Gastroesophageal sphincter (tissue), 4 donors: ENCODE measurements around the gene IFNL1. TPM values are rescaled to one million over a fixed set of nuclear protein-coding genes. Genes with fewer than 3 reads are reported as not detected.

Experiments
- ATAC-seq: fragments of 150-250 bp; one replicate; pipeline ENCODE4 v1.9.1; 2016; ENCODE audit warnings: mild to moderate bottlenecking, moderate library complexity
- H3K27ac ChIP-seq, 4 donors: fragments of 200-600 bp; sonication (generic) in 3 of 4; 1 replicate in 3 of 4; 2 replicates in 1 of 4; pipeline ENCODE4 v1.5.1; 2016 to 2019
- H3K27me3 ChIP-seq: fragments of 200-600 bp; sonication (generic); one replicate; pipeline ENCODE4 v1.5.1; 2019
- H3K36me3 ChIP-seq, 2 donors: fragments of 200-600 bp; sonication (generic); one replicate each; pipeline ENCODE4 v1.5.1; 2019; ENCODE audit warnings: control low read depth in 1 of 2
- H3K4me1 ChIP-seq, 3 donors: fragments of 200-600 bp; sonication (generic); 1 replicate in 2 of 3; 2 replicates in 1 of 3; pipeline ENCODE4 v1.5.1; 2016 to 2019; ENCODE audit warnings: control low read depth in 2 of 3
- H3K4me3 ChIP-seq, 2 donors: fragments of 200-600 bp; sonication (generic); one replicate each; pipeline ENCODE4 v1.5.1; 2019; ENCODE audit warnings: mild to moderate bottlenecking in 1 of 2, moderate library complexity in 1 of 2
- H3K9me3 ChIP-seq, 3 donors: fragments of 200-600 bp; sonication (generic); one replicate each; pipeline ENCODE4 v1.5.1; 2017 to 2019; ENCODE audit warnings: control low read depth in 2 of 3
- EP300 ChIP-seq: sonication (generic); formaldehyde crosslinking; IDR thresholded peaks from one replicate; pipeline ENCODE4 v1.6.1; 2017; ENCODE audit warnings: antibody characterized with exemption, mild to moderate bottlenecking
- POLR2A ChIP-seq, 2 donors: fragments of 450-650 bp; IDR thresholded peaks; one replicate each; pipeline ENCODE4 v1.6.1; 2017; ENCODE audit warnings: antibody characterized with exemption in 2 of 2, mild to moderate bottlenecking in 2 of 2, moderate library complexity in 1 of 2
- POLR2AphosphoS5 ChIP-seq: sonication (generic); formaldehyde crosslinking; IDR thresholded peaks from one replicate; pipeline ENCODE4 v1.6.1; 2017; ENCODE audit warnings: antibody characterized with exemption
- WGBS, 2 donors: methylation state at CpG; one replicate each; pipeline ENCODE4 v1.1.5; 2018; ENCODE audit warnings: low coverage in 1 of 2; 5-methylcytosine and 5-hydroxymethylcytosine counted together
- total RNA-seq, 4 donors: library from RNA; depleted of rRNA; stranded (reverse); fragments of >200 nt; gene quantifications; one replicate each; pipeline ENCODE4 v1.1.0, GENCODE V29; 2016
- TF ChIP-seq, protein P1 (sequence below), 4 experiments: fragments of 200-600 bp in 2 of 4; fragments of 450-650 bp in 2 of 4; sonication (generic) in 1 of 4; IDR thresholded peaks; one replicate each; pipeline ENCODE4 v1.5.1; 2017 to 2019; ENCODE audit warnings: antibody characterized with exemption in 4 of 4, mild to moderate bottlenecking in 2 of 4, moderate library complexity in 2 of 4

Gene IFNL1
- total RNA-seq, 4 donors from 2014 or later = not detected

DNA sequence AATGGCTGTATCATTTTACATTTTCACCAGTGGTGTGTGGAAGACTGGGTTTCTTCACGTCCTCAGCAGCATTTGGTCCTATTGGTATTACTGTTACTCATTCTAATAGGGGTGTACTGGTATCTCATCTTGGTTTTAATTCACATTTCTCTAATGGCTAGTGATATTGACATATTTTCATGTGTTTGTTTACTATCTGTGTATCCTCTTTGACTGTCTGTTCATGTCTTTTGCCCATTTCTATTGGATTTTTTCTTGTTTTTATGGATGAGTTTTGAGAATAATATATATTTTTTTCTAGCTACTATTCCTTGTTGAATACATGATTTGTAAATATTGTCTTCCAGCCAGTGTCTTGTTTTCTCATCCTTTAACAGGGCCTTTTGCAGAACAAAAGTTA is 14.2 kb upstream of the IFNL1 start:
- Histone ChIP-seq H3K4me1 (no peaks in the 10 kb centered on the region), H3K27me3 (peaks cover 21% of the 10 kb centered on the region), H3K36me3 (no peaks in the 10 kb centered on the region), H3K4me3 (no peak overlapping the region), H3K27ac (no peak overlapping the region), H3K9me3 (peaks cover 0 to 49% (median 0%) of the 10 kb centered on the region in 3 donors)
- no peak for ATAC-seq
- 25 to 65% methylated on average over 1 of the region's 1 CpG for WGBS, 2 donors
- TF ChIP-seq POLR2AphosphoS5 = no peak
- no peak for TF ChIP-seq POLR2A (IDR thresholded peaks at IDR 0.05)
- TF ChIP-seq, protein P1, sequence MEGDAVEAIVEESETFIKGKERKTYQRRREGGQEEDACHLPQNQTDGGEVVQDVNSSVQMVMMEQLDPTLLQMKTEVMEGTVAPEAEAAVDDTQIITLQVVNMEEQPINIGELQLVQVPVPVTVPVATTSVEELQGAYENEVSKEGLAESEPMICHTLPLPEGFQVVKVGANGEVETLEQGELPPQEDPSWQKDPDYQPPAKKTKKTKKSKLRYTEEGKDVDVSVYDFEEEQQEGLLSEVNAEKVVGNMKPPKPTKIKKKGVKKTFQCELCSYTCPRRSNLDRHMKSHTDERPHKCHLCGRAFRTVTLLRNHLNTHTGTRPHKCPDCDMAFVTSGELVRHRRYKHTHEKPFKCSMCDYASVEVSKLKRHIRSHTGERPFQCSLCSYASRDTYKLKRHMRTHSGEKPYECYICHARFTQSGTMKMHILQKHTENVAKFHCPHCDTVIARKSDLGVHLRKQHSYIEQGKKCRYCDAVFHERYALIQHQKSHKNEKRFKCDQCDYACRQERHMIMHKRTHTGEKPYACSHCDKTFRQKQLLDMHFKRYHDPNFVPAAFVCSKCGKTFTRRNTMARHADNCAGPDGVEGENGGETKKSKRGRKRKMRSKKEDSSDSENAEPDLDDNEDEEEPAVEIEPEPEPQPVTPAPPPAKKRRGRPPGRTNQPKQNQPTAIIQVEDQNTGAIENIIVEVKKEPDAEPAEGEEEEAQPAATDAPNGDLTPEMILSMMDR (IDR thresholded peaks at IDR 0.05) = no peak
- no peak for TF ChIP-seq EP300

- no peak for TF ChIP-seq POLR2A (IDR thresholded peaks at IDR 0.05)
- no peak for TF ChIP-seq EP300
- TF ChIP-seq, protein P1 (IDR thresholded peaks at IDR 0.05) = no peak
- no peak for TF ChIP-seq POLR2AphosphoS5
- WGBS, 2 donors = 85 to 93% methylated on average over 1 of the region's 1 CpG
- Histone ChIP-seq H3K4me3 (no peak overlapping the region), H3K9me3 (peaks cover 0 to 64% (median 0%) of the 10 kb centered on the region in 3 donors), H3K27me3 (peaks cover 7% of the 10 kb centered on the region), H3K4me1 (no peaks in the 10 kb centered on the region), H3K27ac (no peak overlapping the region), H3K36me3 (no peaks in the 10 kb centered on the region)
- no peak for ATAC-seq
Observed at GRCh38 chr19:39284032-39284431, 12.2 kb upstream of the IFNL1 start.

DNA sequence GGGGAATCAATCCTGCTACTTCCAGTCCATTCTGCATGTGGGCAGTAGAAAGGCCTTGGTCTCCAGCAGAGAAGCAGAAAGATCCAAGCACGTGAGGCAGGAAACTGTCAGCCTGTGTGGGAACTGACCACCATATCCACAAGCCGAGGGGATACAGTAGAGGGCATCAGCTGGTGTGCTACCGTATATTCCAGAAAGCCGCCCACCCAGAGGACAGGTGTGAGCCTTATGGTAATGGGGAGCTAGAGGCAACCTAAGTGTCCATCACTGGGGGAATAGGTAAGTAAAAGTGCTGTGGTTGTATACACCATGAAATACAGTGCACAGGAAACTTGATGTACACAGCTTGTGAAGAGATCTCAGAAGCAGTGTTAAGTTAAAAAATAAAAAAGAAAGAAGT is 2.8 kb upstream of the IFNL1 start:
- Histone ChIP-seq H3K36me3 (no peaks in the 10 kb centered on the region), H3K4me1 (no peaks in the 10 kb centered on the region), H3K9me3 (peaks cover 0 to 6% (median 0%) of the 10 kb centered on the region in 3 donors), H3K27me3 (peaks cover 64% of the 10 kb centered on the region), H3K4me3 (no peak overlapping the region), H3K27ac (no peak overlapping the region)
- no peak for TF ChIP-seq POLR2AphosphoS5
- TF ChIP-seq EP300 = no peak
- TF ChIP-seq, protein P1 (IDR thresholded peaks at IDR 0.05) = no peak
- no peak for TF ChIP-seq POLR2A (IDR thresholded peaks at IDR 0.05)
- WGBS, 2 donors = 32% methylated on average over 4 of the region's 4 CpGs; no CpG with 5 or more reads in 1 of the 2 donors
- ATAC-seq = no peak

GRCh38 chr19:39296906-39297305 is 699 bp downstream of the IFNL1 start:
- no peaks in the 10 kb centered on the region for H3K9me3 ChIP-seq
- H3K4me3 ChIP-seq = no peak overlapping the region
- H3K36me3 ChIP-seq = no peaks in the 10 kb centered on the region
- ATAC-seq = no peak
- WGBS, 2 donors = 84 to 90% methylated on average over 3 to 4 of the region's 4 CpGs
- no peak overlapping the region for H3K27ac ChIP-seq
- H3K4me1 ChIP-seq = no peaks in the 10 kb centered on the region
- TF ChIP-seq, protein P1 (IDR thresholded peaks at IDR 0.05) = no peak
- no peak for TF ChIP-seq POLR2AphosphoS5
- TF ChIP-seq EP300 = no peak
- no peak for TF ChIP-seq POLR2A (IDR thresholded peaks at IDR 0.05)
- peaks cover 47% of the 10 kb centered on the region for H3K27me3 ChIP-seq

DNA sequence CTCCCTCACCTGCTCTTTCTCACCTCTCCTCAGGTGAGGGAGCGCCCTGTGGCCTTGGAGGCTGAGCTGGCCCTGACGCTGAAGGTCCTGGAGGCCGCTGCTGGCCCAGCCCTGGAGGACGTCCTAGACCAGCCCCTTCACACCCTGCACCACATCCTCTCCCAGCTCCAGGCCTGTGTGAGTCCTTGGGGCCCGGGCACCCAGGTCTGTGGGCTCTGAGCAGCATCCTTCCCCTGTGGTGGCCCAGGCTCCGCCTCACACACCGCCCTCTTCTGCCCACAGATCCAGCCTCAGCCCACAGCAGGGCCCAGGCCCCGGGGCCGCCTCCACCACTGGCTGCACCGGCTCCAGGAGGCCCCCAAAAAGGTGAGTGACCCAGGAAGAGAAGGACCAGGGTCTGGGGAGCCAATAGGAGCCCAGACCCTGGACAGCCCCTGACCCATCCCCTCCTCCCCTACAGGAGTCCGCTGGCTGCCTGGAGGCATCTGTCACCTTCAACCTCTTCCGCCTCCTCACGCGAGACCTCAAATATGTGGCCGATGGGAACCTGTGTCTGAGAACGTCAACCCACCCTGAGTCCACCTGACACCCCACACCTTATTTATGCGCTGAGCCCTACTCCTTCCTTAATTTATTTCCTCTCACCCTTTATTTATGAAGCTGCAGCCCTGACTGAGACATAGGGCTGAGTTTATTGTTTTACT is 1.9 kb downstream of the IFNL1 start:
- no peaks in the 10 kb centered on the region for H3K9me3 ChIP-seq
- H3K27me3 ChIP-seq = peaks cover 44% of the 10 kb centered on the region
- no peak overlapping the region for H3K27ac ChIP-seq
- WGBS, 2 donors = 42 to 61% methylated on average over 6 to 9 of the region's 17 CpGs
- no peaks in the 10 kb centered on the region for H3K4me1 ChIP-seq
- TF ChIP-seq POLR2AphosphoS5 (no peak), POLR2A (IDR thresholded peaks at IDR 0.05) (no peak), EP300 (no peak)
- TF ChIP-seq, protein P1 (IDR thresholded peaks at IDR 0.05) = no peak
- no peaks in the 10 kb centered on the region for H3K36me3 ChIP-seq
- ATAC-seq = no peak
- no peak overlapping the region for H3K4me3 ChIP-seq
